Endodermal cell (in vitro differentiated cells): Measurements from ENCODE around the gene ARAP2. TPM values are rescaled to one million over a fixed set of nuclear protein-coding genes. Genes with fewer than 3 reads are reported as not detected.

Source experiments
- DNase-seq: peaks from one replicate; pipeline ENCODE4 v3.0.0-alpha.2; 2017
- H3K27ac ChIP-seq: 2 replicates; pipeline ENCODE4 v1.5.1; 2013; ENCODE audit warnings: mild to moderate bottlenecking, low read depth, low read length, moderate library complexity
- H3K27me3 ChIP-seq: 2 replicates; pipeline ENCODE4 v1.6.1; 2013; ENCODE audit warnings: mild to moderate bottlenecking, low read length, moderate library complexity; ENCODE audit not compliant: insufficient read depth, control insufficient read depth, poor library complexity, severe bottlenecking
- H3K36me3 ChIP-seq: 2 replicates; pipeline ENCODE4 v1.7.0; 2013; ENCODE audit warnings: mild to moderate bottlenecking, low read length, moderate library complexity; ENCODE audit not compliant: control insufficient read depth, insufficient read depth
- H3K4me1 ChIP-seq: one replicate; pipeline ENCODE4 v1.7.0; 2013; ENCODE audit warnings: low read length; ENCODE audit not compliant: control insufficient read depth, insufficient read depth
- H3K4me3 ChIP-seq: 2 replicates; pipeline ENCODE4 v1.5.1; 2013; ENCODE audit warnings: mild to moderate bottlenecking, low read length, moderate library complexity
- H3K9ac ChIP-seq: 2 replicates; pipeline ENCODE4 v1.6.1; 2013; ENCODE audit warnings: mild to moderate bottlenecking, low read length, moderate library complexity; ENCODE audit not compliant: poor library complexity, severe bottlenecking; ENCODE audit errors: extremely low read depth
- H3K9me3 ChIP-seq: 2 replicates; pipeline ENCODE4 v1.6.1; 2013; ENCODE audit warnings: mild to moderate bottlenecking, low read length, moderate library complexity; ENCODE audit not compliant: control insufficient read depth
- H3K27ac Mint-ChIP-seq: 2 replicates; pipeline ENCODE4 v1.8.0; 2020; ENCODE audit warnings: mixed read lengths
- H3K27me3 Mint-ChIP-seq: 2 replicates; pipeline ENCODE4 v1.8.0; 2021; ENCODE audit warnings: mild to moderate bottlenecking, mixed read lengths; ENCODE audit not compliant: insufficient read depth
- H3K36me3 Mint-ChIP-seq: 2 replicates; pipeline ENCODE4 v1.8.0; 2020; ENCODE audit warnings: low read depth, mixed read lengths
- H3K4me1 Mint-ChIP-seq: 2 replicates; pipeline ENCODE4 v1.8.0; 2020; ENCODE audit warnings: mixed read lengths
- H3K4me3 Mint-ChIP-seq: 2 replicates; pipeline ENCODE4 v1.8.0; 2020; ENCODE audit warnings: mild to moderate bottlenecking, moderate library complexity, mixed read lengths
- H3K9me3 Mint-ChIP-seq: 2 replicates; pipeline ENCODE4 v1.8.0; 2020; ENCODE audit warnings: mild to moderate bottlenecking, mixed read lengths
- CTCF ChIP-seq: fragments of 200-600 bp; sonication (generic); conservative IDR thresholded peaks from 2 replicates; pipeline ENCODE4 v1.5.0; 2021; ENCODE audit warnings: antibody characterized with exemption, mild to moderate bottlenecking
- WGBS, 2 experiments: methylation state at CpG; one replicate each; pipeline versions ENCODE4 v1.1.5 to v1.1.7; 2013; ENCODE audit warnings: missing lambda C conversion rate in 2 of 2, mixed read lengths in 1 of 2; ENCODE audit not compliant: insufficient coverage in 1 of 2, insufficient read length in 1 of 2; 5-methylcytosine and 5-hydroxymethylcytosine counted together
- total RNA-seq, 2 donors: library from RNA; stranded (reverse); fragmentation: NEBNext Ultra II Directional in 1 of 2; extraction: Animal tissue kit (Norgen Biotek cat#: 25700) in 1 of 2; gene quantifications; 2 replicates in 1 of 2; 3 replicates in 1 of 2; pipeline ENCODE4 v1.2.1, GENCODE V29; 2021

The ARAP2 gene
- total RNA-seq, 2 donors from 2014 or later = 2.2 to 5.5 TPM

DNA sequence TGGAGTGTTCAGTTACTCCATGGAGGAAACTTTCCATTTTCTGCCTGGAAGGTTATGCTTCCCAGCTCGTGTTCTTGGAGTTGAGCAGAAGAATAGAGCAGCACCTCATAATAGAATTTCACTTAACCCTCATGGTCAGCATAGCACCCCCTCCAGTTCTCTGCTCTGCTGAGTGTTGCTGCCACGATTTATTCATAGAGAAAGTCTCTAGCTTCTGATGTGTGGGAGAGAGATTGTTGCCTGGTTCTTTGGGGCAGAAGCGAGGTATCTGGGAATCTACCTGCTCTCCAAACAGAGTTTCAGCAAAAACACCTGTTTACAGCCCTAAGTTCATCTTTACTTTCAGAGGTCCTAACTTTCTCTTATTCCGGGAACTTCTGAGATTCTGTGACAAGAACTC is 33.2 kb upstream of the ARAP2 start:
- Histone ChIP-seq H3K36me3 (no peaks in the 10 kb centered on the region), H3K9ac (no peak overlapping the region), H3K27ac (no peak overlapping the region), H3K27me3 (no peaks in the 10 kb centered on the region), H3K9me3 (no peaks in the 10 kb centered on the region), H3K4me3 (no peak overlapping the region), H3K4me1 (peaks cover 4% of the 10 kb centered on the region)
- Mint-ChIP-seq H3K4me1 (peaks cover 19% of the 10 kb centered on the region), H3K27me3 (no peaks in the 10 kb centered on the region), H3K27ac (no peak overlapping the region), H3K36me3 (no peaks in the 10 kb centered on the region), H3K9me3 (no peaks in the 10 kb centered on the region), H3K4me3 (no peak overlapping the region)
- DNase-seq = no peak
- TF ChIP-seq CTCF = no peak
- WGBS, 2 experiments = 92 to 100% methylated on average over 3 to 4 of the region's 4 CpGs

GRCh38 chr4:36274158-36274557 is 29.8 kb upstream of the ARAP2 start:
- no peak overlapping the region for H3K4me3 Mint-ChIP-seq
- Histone ChIP-seq H3K9me3 (no peaks in the 10 kb centered on the region), H3K27me3 (no peaks in the 10 kb centered on the region), H3K4me3 (no peak overlapping the region), H3K36me3 (no peaks in the 10 kb centered on the region), H3K27ac (no peak overlapping the region), H3K9ac (no peak overlapping the region), H3K4me1 (no peaks in the 10 kb centered on the region)
- no peak overlapping the region for H3K27ac Mint-ChIP-seq
- no peak for TF ChIP-seq CTCF
- no peaks in the 10 kb centered on the region for H3K36me3 Mint-ChIP-seq
- no peak for DNase-seq
- 89 to 96% methylated on average over 3 to 4 of the region's 4 CpGs for WGBS, 2 experiments
- H3K27me3 Mint-ChIP-seq = no peaks in the 10 kb centered on the region
- H3K9me3 Mint-ChIP-seq = no peaks in the 10 kb centered on the region
- H3K4me1 Mint-ChIP-seq = peaks cover 5% of the 10 kb centered on the region

DNA sequence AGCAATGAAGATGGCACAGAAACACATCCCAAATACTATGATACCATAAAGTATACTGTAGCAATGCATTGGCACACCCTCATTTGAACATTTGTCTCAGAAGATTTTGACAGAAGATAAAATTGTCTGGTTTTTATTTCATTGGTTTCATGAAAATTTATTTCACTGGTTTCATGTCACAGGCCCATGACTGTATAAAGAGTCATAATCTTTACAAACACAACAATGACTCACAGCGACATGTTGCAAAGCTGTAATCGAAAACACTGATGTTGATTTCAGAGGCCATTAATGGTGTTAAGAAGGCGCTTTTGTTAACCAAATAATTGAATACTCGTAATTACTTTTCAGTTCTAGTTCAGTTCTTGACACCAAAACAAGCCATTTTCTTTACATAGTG is 29.0 kb upstream of the ARAP2 start:
- H3K4me1 ChIP-seq = no peaks in the 10 kb centered on the region
- Mint-ChIP-seq H3K9me3 (no peaks in the 10 kb centered on the region), H3K4me1 (peaks cover 5% of the 10 kb centered on the region), H3K36me3 (no peaks in the 10 kb centered on the region), H3K4me3 (no peak overlapping the region), H3K27me3 (no peaks in the 10 kb centered on the region), H3K27ac (no peak overlapping the region)
- DNase-seq = no peak
- H3K27me3 ChIP-seq = no peaks in the 10 kb centered on the region
- no peak overlapping the region for H3K9ac ChIP-seq
- H3K27ac ChIP-seq = no peak overlapping the region
- H3K36me3 ChIP-seq = no peaks in the 10 kb centered on the region
- 91% methylated on average over 4 of the region's 4 CpGs for WGBS, 2 experiments
- no peak overlapping the region for H3K4me3 ChIP-seq
- TF ChIP-seq CTCF = no peak
- H3K9me3 ChIP-seq = no peaks in the 10 kb centered on the region
